SK-N-MC (cell line): ENCODE results near the gene BTRC.

Experiments used
- EZH2 ChIP-seq: fragments of 200-600 bp; sonication (generic); IDR thresholded peaks from one replicate; pipeline ENCODE4 v1.6.1; 2017; ENCODE audit warnings: antibody characterized with exemption
- POLR2AphosphoS5 ChIP-seq: IDR thresholded peaks from 2 replicates; pipeline ENCODE4 v1.6.1; 2012; ENCODE audit warnings: mild to moderate bottlenecking, low read depth, low read length, borderline replicate concordance

- TF ChIP-seq EZH2, result no peak
- no peak for TF ChIP-seq POLR2AphosphoS5
These were observed 110.1 kb downstream of the BTRC start for GRCh38 chr10:101464082-101464481.
